A549 (cell line): ENCODE data around the gene GPR15. TPM values are rescaled to one million over a fixed set of nuclear protein-coding genes. Genes with fewer than 3 reads are reported as not detected.

Experiments
- ATAC-seq, 2 experiments: fragments of 200-7000 bp in 1 of 2; fragments of >200 bp in 1 of 2; cut with Nextera tagmentation in 1 of 2; cut with Tn5 transposase in 1 of 2; 3 replicates each; pipeline versions ENCODE4 v1.8.0 to v1.9.1; 2018 to 2020; ENCODE audit warnings: mild to moderate bottlenecking in 1 of 2, moderate library complexity in 1 of 2
- CTCF ChIA-PET: fragments of 300-600 bp; sonication (Branson Sonifier 250); formaldehyde crosslinking; extraction: SDS; loops from one replicate; lab custom pipeline; 2021; ENCODE audit warnings: antibody characterized with exemption, inconsistent platforms; lab: Yijun Ruan, JAX
- POLR2A ChIA-PET: fragments of 350-600 bp; formaldehyde crosslinking; extraction: SDS; loops from one replicate; lab custom pipeline; 2021; ENCODE audit warnings: antibody characterized with exemption, inconsistent platforms; lab: Yijun Ruan, JAX
- DNase-seq, 2 experiments: peaks; one replicate each; pipeline versions ENCODE4 v3.0.0 to v3.0.0-alpha.2; 2011 to 2016; ENCODE audit warnings: low read depth in 1 of 2, low spot score in 1 of 2
- FAIRE-seq: peaks from 2 replicates; lab custom pipeline; 2011; peaks lifted over from hg19 to GRCh38; lab: Jason Lieb, UNC
- H3K27ac ChIP-seq, 2 experiments: fragments of >200 bp; sonication (Bioruptor Twin); formaldehyde crosslinking; 3 replicates each; pipeline ENCODE4 v1.5.1; 2016 to 2017
- H3K4me1 ChIP-seq: fragments of >200 bp; sonication (Bioruptor Twin); formaldehyde crosslinking; 3 replicates; pipeline ENCODE4 v1.6.1; 2016
- H3K4me2 ChIP-seq: fragments of >200 bp; sonication (Bioruptor Twin); formaldehyde crosslinking; 3 replicates; pipeline ENCODE4 v1.6.1; 2016
- H3K4me3 ChIP-seq: fragments of >200 bp; sonication (Bioruptor Twin); formaldehyde crosslinking; 3 replicates; pipeline ENCODE4 v1.5.1; 2016
- H3K9me3 ChIP-seq: fragments of >200 bp; sonication (Bioruptor Twin); formaldehyde crosslinking; 3 replicates; pipeline ENCODE4 v1.6.1; 2016
- CBX8 ChIP-seq: fragments of 200-600 bp; sonication (generic); IDR thresholded peaks from 2 replicates; pipeline ENCODE4 v1.6.1; 2016
- CEBPB ChIP-seq, 2 experiments: fragments of >200 bp in 1 of 2; sonication (Bioruptor Twin) in 1 of 2; formaldehyde crosslinking in 1 of 2; IDR thresholded peaks; 2 replicates each; pipeline ENCODE4 v1.6.1; 2012 to 2016
- CHD4 ChIP-seq: fragments of 200-600 bp; sonication (generic); IDR thresholded peaks from 2 replicates; pipeline ENCODE4 v1.6.1; 2016; ENCODE audit warnings: antibody characterized with exemption, mild to moderate bottlenecking, borderline replicate concordance
- EP300 ChIP-seq, 2 experiments: fragments of >200 bp; sonication (Bioruptor Twin); formaldehyde crosslinking; IDR thresholded peaks; 2 replicates in 1 of 2; 3 replicates in 1 of 2; pipeline ENCODE4 v1.6.1; 2016 to 2017
- GATA3 ChIP-seq: IDR thresholded peaks from 2 replicates; pipeline ENCODE4 v1.6.1; 2012; ENCODE audit warnings: borderline replicate concordance
- HEYL ChIP-seq: fragments of 250-450 bp; sonication (Bioruptor Pico); IDR thresholded peaks from 2 replicates; pipeline ENCODE4 v1.8.0; 2021; ENCODE audit warnings: mild to moderate bottlenecking, moderate library complexity
- HOXB5 ChIP-seq: fragments of 250-450 bp; sonication (Bioruptor Pico); IDR thresholded peaks from 2 replicates; pipeline ENCODE4 v1.5.0; 2020; ENCODE audit warnings: mild to moderate bottlenecking, moderate library complexity
- KDM1A ChIP-seq: fragments of 200-600 bp; sonication (generic); IDR thresholded peaks from 2 replicates; pipeline ENCODE4 v1.6.1; 2016; ENCODE audit warnings: low read depth, mild to moderate bottlenecking
- NFE2L2 ChIP-seq: fragments of 150-350 bp; conservative IDR thresholded peaks from 2 replicates; pipeline ENCODE4 v1.6.1; 2014; ENCODE audit warnings: low read length
- NPAS2 ChIP-seq: fragments of 250-450 bp; sonication (Bioruptor Pico); IDR thresholded peaks from 2 replicates; pipeline ENCODE4 v1.8.0; 2022; ENCODE audit warnings: mild to moderate bottlenecking, moderate library complexity, borderline replicate concordance
- NR3C1 ChIP-seq: fragments of >200 bp; sonication (Bioruptor Twin); formaldehyde crosslinking; IDR thresholded peaks from 3 replicates; pipeline ENCODE4 v1.6.1; 2017
- PHF8 ChIP-seq: fragments of 200-600 bp; sonication (generic); IDR thresholded peaks from 2 replicates; pipeline ENCODE4 v1.6.1; 2016; ENCODE audit warnings: low read depth, mild to moderate bottlenecking, antibody characterized with exemption, moderate library complexity, borderline replicate concordance
- SREBF2 ChIP-seq: fragments of 450-650 bp; IDR thresholded peaks from 2 replicates; pipeline ENCODE4 v1.6.1; 2014; ENCODE audit warnings: mild to moderate bottlenecking, moderate library complexity
- TFCP2L1 ChIP-seq: fragments of 250-450 bp; sonication (Bioruptor Pico); IDR thresholded peaks from 2 replicates; pipeline ENCODE4 v1.5.0; 2021; ENCODE audit warnings: mild to moderate bottlenecking
- ZNF302 ChIP-seq: fragments of 250-450 bp; sonication (Bioruptor Pico); IDR thresholded peaks from 2 replicates; pipeline ENCODE4 v1.9.0; 2021; ENCODE audit warnings: inconsistent platforms, mild to moderate bottlenecking, moderate library complexity
- WGBS: methylation state at CpG from one replicate; pipeline ENCODE4 v1.1.6; 2017; ENCODE audit errors: missing lambda C conversion rate; 5-methylcytosine and 5-hydroxymethylcytosine counted together
- polyA plus RNA-seq, 4 experiments: library from polyadenylated mRNA; depleted of rRNA in 3 of 4; stranded (reverse); fragments of >200 nt; fragmentation: RNase III in 1 of 4; extraction: RNeasy Plus Mini Kit Qiagen cat#74134 plus additional on column Dnase treatment in 1 of 4; gene quantifications; 2 replicates in 3 of 4; 3 replicates in 1 of 4; pipeline ENCODE4 v1.2.3, GENCODE V29; 2011 to 2017
- TF ChIP-seq, protein P1 (sequence below): fragments of 200-600 bp; sonication (generic); IDR thresholded peaks from 2 replicates; pipeline ENCODE4 v1.6.1; 2016; ENCODE audit warnings: antibody characterized with exemption, mild to moderate bottlenecking, moderate library complexity
- TF ChIP-seq, protein P2 (sequence below): fragments of 250-450 bp; sonication (Bioruptor Pico); IDR thresholded peaks from 2 replicates; pipeline ENCODE4 v1.5.0; 2020; ENCODE audit warnings: low read depth, mild to moderate bottlenecking, moderate library complexity
- TF ChIP-seq, protein P3 (sequence below): IDR thresholded peaks from 2 replicates; pipeline ENCODE4 v1.6.1; 2012
- TF ChIP-seq, protein P4 (sequence below): fragments of 150-350 bp; IDR thresholded peaks from 2 replicates; pipeline ENCODE4 v1.6.1; 2014; ENCODE audit warnings: low read depth, mild to moderate bottlenecking, low read length

GPR15 gene
- polyA plus RNA-seq, 2 of the 4 experiments (the other 2 are of a cell fraction) = not detected

DNA sequence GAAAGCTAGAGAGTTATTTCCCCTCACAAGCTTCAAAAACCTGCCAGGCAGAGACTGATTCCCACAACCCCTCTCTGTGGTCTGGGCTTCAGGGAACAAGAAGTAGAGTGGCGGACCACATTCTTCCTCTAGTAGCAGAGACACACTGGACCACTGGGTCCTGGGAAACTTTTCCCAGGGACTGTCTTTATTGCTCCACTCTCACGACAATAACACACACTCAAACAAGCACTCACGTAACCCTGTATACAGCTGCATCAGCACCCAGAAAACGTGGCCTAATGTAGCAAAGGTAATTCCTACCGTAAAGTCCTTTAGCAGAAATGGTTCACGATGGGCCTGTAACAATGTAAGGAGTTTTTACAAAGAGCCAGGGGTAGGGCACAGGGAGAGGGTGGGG, 34.1 kb downstream of the GPR15 start:
- WGBS = 78% methylated on average over 6 of the region's 6 CpGs
- Histone ChIP-seq H3K27ac (no peak overlapping the region), H3K9me3 (no peaks in the 10 kb centered on the region), H3K4me2 (no peak overlapping the region), H3K4me1 (no peaks in the 10 kb centered on the region), H3K4me3 (no peak overlapping the region)
- TF ChIP-seq HOXB5 (CRISPR knock-in tag) = no peak
- TF ChIP-seq, protein P1, sequence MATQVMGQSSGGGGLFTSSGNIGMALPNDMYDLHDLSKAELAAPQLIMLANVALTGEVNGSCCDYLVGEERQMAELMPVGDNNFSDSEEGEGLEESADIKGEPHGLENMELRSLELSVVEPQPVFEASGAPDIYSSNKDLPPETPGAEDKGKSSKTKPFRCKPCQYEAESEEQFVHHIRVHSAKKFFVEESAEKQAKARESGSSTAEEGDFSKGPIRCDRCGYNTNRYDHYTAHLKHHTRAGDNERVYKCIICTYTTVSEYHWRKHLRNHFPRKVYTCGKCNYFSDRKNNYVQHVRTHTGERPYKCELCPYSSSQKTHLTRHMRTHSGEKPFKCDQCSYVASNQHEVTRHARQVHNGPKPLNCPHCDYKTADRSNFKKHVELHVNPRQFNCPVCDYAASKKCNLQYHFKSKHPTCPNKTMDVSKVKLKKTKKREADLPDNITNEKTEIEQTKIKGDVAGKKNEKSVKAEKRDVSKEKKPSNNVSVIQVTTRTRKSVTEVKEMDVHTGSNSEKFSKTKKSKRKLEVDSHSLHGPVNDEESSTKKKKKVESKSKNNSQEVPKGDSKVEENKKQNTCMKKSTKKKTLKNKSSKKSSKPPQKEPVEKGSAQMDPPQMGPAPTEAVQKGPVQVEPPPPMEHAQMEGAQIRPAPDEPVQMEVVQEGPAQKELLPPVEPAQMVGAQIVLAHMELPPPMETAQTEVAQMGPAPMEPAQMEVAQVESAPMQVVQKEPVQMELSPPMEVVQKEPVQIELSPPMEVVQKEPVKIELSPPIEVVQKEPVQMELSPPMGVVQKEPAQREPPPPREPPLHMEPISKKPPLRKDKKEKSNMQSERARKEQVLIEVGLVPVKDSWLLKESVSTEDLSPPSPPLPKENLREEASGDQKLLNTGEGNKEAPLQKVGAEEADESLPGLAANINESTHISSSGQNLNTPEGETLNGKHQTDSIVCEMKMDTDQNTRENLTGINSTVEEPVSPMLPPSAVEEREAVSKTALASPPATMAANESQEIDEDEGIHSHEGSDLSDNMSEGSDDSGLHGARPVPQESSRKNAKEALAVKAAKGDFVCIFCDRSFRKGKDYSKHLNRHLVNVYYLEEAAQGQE = no peak
- TF ChIP-seq, protein P2, sequence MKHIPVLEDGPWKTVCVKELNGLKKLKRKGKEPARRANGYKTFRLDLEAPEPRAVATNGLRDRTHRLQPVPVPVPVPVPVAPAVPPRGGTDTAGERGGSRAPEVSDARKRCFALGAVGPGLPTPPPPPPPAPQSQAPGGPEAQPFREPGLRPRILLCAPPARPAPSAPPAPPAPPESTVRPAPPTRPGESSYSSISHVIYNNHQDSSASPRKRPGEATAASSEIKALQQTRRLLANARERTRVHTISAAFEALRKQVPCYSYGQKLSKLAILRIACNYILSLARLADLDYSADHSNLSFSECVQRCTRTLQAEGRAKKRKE (CRISPR knock-in tag) = no peak
- TF ChIP-seq NR3C1 = no peak
- no peak for TF ChIP-seq NPAS2 (CRISPR knock-in tag)
- TF ChIP-seq, protein P3, sequence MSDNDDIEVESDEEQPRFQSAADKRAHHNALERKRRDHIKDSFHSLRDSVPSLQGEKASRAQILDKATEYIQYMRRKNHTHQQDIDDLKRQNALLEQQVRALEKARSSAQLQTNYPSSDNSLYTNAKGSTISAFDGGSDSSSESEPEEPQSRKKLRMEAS = no peak
- TF ChIP-seq, protein P4, sequence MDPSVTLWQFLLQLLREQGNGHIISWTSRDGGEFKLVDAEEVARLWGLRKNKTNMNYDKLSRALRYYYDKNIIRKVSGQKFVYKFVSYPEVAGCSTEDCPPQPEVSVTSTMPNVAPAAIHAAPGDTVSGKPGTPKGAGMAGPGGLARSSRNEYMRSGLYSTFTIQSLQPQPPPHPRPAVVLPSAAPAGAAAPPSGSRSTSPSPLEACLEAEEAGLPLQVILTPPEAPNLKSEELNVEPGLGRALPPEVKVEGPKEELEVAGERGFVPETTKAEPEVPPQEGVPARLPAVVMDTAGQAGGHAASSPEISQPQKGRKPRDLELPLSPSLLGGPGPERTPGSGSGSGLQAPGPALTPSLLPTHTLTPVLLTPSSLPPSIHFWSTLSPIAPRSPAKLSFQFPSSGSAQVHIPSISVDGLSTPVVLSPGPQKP = no peak
- TF ChIP-seq TFCP2L1 = no peak
- CTCF ChIA-PET = interaction anchor here (1.6 to 2.2 kb wide), 2 partner anchors 31 to 428 kb away, joined by 4 to 6 read pairs; no protein-coding TSS in a partner anchor
- no peak for ATAC-seq
- DNase-seq = no peak
- POLR2A ChIA-PET = interaction anchor here (0.6 kb wide), 1 partner anchor 198 kb away, joined by 4 read pairs; no protein-coding TSS in a partner anchor
- FAIRE-seq = no peak

DNA sequence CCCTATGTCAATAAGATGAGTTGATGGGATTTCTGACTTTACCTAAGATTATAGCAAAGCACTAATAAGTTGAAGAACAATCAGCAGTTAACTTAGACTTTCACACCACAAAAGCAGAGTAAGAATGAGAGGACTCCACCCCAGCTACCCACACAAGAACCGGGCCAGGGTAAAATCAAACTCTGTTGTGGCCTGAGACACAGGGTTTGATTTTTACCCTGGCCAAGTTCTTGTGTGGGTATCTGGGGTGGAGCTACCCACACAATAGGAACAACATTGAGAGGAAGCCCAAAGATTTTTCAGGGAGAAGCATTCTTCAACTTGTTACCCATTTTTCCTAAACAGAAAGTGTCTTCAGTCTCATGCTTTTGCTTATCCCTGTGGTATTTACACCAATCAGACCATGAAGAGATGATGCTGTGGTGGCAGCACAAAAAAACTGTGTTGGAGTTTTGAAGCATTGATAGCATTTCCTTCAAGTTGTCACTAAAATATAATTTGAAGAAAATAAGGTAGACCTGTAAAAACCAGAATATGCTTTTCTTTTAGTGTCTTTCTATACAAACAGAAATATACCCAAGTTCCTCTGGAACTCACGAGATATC, 36.0 kb downstream of the GPR15 start:
- no peak for FAIRE-seq
- WGBS = 44% methylated on average over 2 of the region's 2 CpGs
- Histone ChIP-seq H3K9me3 (no peaks in the 10 kb centered on the region), H3K4me3 (no peak overlapping the region)
- no peak for TF ChIP-seq GATA3
- no peak for TF ChIP-seq CHD4
- no peak for TF ChIP-seq NFE2L2
- no peak for TF ChIP-seq EP300 (IDR thresholded peaks at IDR 0.05)
- TF ChIP-seq CEBPB (IDR thresholded peaks at IDR 0.05) = no peak
- TF ChIP-seq, protein P4 = no peak
- TF ChIP-seq HEYL (CRISPR knock-in tag) = no peak
- TF ChIP-seq PHF8 = no peak
- TF ChIP-seq CBX8 = no peak
- no peak for TF ChIP-seq KDM1A
- TF ChIP-seq ZNF302 (CRISPR knock-in tag) = no peak
- TF ChIP-seq SREBF2 = no peak
- TF ChIP-seq, all 56 proteins: peak for 0
- CTCF ChIA-PET = no interaction called here
- H3K4me1 ChIP-seq = no peaks in the 10 kb centered on the region
- DNase-seq (no peak), ATAC-seq (no peak)
- no peak overlapping the region for H3K4me2 ChIP-seq
- no peak overlapping the region for H3K27ac ChIP-seq
- POLR2A ChIA-PET = no interaction called here
